Keratinocyte (primary cell): Measurements from ENCODE around the gene ERC2.

Experiments
- CTCF ChIP-seq, 3 experiments: IDR thresholded peaks in 1 of 3; conservative IDR thresholded peaks in 1 of 3; optimal IDR thresholded peaks in 1 of 3; 2 replicates in 2 of 3; 3 replicates in 1 of 3; pipeline versions ENCODE3 to v1.5.1; 2011; ENCODE audit warnings: low read length in 3 of 3, mild to moderate bottlenecking in 3 of 3, moderate library complexity in 2 of 3, control low read depth in 1 of 3, inconsistent platforms in 1 of 3; ENCODE audit not compliant: insufficient read depth in 2 of 3; ENCODE audit errors: extremely low read depth in 1 of 3
- EZH2 ChIP-seq: IDR thresholded peaks from one replicate; pipeline ENCODE4 v1.6.1; 2012; ENCODE audit warnings: inconsistent platforms, mild to moderate bottlenecking, low read length, moderate library complexity

- TF ChIP-seq CTCF (optimal IDR thresholded peaks at IDR 0.05 in 1 of 3, IDR thresholded peaks at IDR 0.05 in 1 of 3, conservative IDR thresholded peaks at IDR 0.05 in 1 of 3; ENCODE audit: extremely low read depth in 1 of 3, insufficient read depth in 2 of 3, low read length in 3 of 3), result no peak
- no peak for TF ChIP-seq EZH2
These were observed 833.9 kb downstream of the ERC2 start for GRCh38 chr3:55634345-55634744.
